ENCODE results near the gene AFM. TPM values are rescaled to one million over a fixed set of nuclear protein-coding genes. Genes with fewer than 3 reads are reported as not detected.

AFM gene
- total and polyA plus RNA-seq, 2 donors from 2014 or later = 30.8 TPM; not detected in 1

GRCh38 chr4:73448448-73449203 lies 32.9 kb upstream of the AFM start:
- H3K36me3 ChIP-seq (ENCODE audit: control insufficient read depth in 2 of 3, insufficient read depth in 3 of 3, low read length in 3 of 3) = no peaks in the 10 kb centered on the region
- DNase-seq (no peak), FAIRE-seq (no peak)
- no peak overlapping the region for H3K27ac ChIP-seq (ENCODE audit: low read depth in 2 of 2, low read length in 2 of 2)
- H3K4me3 ChIP-seq (ENCODE audit: low read length in 3 of 3) = no peak overlapping the region
- intact Hi-C loops (cut with DNase I) = no loop called here
- H3K9me3 ChIP-seq (ENCODE audit: control insufficient read depth in 2 of 3, insufficient read depth in 1 of 3, low read length in 3 of 3) = no peaks in the 10 kb centered on the region
- peaks cover 0 to 5% (median 0%) of the 10 kb centered on the region in 3 donors for H3K4me1 ChIP-seq (ENCODE audit: control insufficient read depth in 2 of 3, insufficient read depth in 2 of 3, low read depth in 1 of 3, low read length in 3 of 3)
- TF ChIP-seq, protein P1, sequence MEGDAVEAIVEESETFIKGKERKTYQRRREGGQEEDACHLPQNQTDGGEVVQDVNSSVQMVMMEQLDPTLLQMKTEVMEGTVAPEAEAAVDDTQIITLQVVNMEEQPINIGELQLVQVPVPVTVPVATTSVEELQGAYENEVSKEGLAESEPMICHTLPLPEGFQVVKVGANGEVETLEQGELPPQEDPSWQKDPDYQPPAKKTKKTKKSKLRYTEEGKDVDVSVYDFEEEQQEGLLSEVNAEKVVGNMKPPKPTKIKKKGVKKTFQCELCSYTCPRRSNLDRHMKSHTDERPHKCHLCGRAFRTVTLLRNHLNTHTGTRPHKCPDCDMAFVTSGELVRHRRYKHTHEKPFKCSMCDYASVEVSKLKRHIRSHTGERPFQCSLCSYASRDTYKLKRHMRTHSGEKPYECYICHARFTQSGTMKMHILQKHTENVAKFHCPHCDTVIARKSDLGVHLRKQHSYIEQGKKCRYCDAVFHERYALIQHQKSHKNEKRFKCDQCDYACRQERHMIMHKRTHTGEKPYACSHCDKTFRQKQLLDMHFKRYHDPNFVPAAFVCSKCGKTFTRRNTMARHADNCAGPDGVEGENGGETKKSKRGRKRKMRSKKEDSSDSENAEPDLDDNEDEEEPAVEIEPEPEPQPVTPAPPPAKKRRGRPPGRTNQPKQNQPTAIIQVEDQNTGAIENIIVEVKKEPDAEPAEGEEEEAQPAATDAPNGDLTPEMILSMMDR (IDR thresholded peaks at IDR 0.05; ENCODE audit: borderline replicate concordance, extremely low read depth, insufficient read depth) = no peak
- no peak overlapping the region for H3K9ac ChIP-seq (ENCODE audit: low read length in 3 of 3)
- no peaks in the 10 kb centered on the region for H3K27me3 ChIP-seq (ENCODE audit: control insufficient read depth, insufficient read depth, low read length)

GRCh38 chr4:73450398-73451004 lies 31.0 kb upstream of the AFM start:
- Histone ChIP-seq H3K36me3 (ENCODE audit: control insufficient read depth in 2 of 3, insufficient read depth in 3 of 3, low read length in 3 of 3) (no peaks in the 10 kb centered on the region), H3K4me1 (ENCODE audit: control insufficient read depth in 2 of 3, insufficient read depth in 2 of 3, low read depth in 1 of 3, low read length in 3 of 3) (peaks cover 0 to 5% (median 0%) of the 10 kb centered on the region in 3 donors), H3K9me3 (ENCODE audit: control insufficient read depth in 2 of 3, insufficient read depth in 1 of 3, low read length in 3 of 3) (no peaks in the 10 kb centered on the region), H3K27me3 (ENCODE audit: control insufficient read depth, insufficient read depth, low read length) (no peaks in the 10 kb centered on the region), H3K9ac (ENCODE audit: low read length in 3 of 3) (no peak overlapping the region), H3K4me3 (ENCODE audit: low read length in 3 of 3) (no peak overlapping the region), H3K27ac (ENCODE audit: low read depth in 2 of 2, low read length in 2 of 2) (no peak overlapping the region)
- DNase-seq = peak in 2 of 5 donors; percentile 25 to 64
- intact Hi-C loops (cut with DNase I) = no loop called here
- FAIRE-seq = no peak
- TF ChIP-seq, protein P1 (IDR thresholded peaks at IDR 0.05; ENCODE audit: borderline replicate concordance, extremely low read depth, insufficient read depth) = no peak

DNA sequence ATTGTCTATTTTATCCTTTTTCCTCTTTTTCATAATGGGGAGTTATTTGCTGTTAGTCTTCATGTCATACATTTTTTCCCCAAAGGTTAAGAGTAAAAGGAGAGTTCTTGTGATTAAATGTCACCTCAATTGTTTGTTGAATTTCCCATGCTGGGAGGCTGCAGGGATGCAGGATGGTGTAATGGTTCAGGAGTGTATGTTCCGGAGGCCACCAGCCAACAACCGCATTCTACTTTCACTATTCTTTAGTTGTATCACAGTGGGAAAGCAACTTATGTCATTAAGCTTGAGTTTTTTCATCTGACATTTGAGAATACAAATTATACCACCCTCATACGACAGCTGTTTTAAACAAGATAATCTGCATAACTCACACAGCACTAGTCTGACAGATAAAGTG lies 30.1 kb upstream of the AFM start:
- Histone ChIP-seq H3K27ac (ENCODE audit: low read depth in 2 of 2, low read length in 2 of 2) (no peak overlapping the region), H3K27me3 (ENCODE audit: control insufficient read depth, insufficient read depth, low read length) (no peaks in the 10 kb centered on the region), H3K4me1 (ENCODE audit: control insufficient read depth in 2 of 3, insufficient read depth in 2 of 3, low read depth in 1 of 3, low read length in 3 of 3) (peaks cover 0 to 5% (median 0%) of the 10 kb centered on the region in 3 donors), H3K36me3 (ENCODE audit: control insufficient read depth in 2 of 3, insufficient read depth in 3 of 3, low read length in 3 of 3) (no peaks in the 10 kb centered on the region), H3K9ac (ENCODE audit: low read length in 3 of 3) (no peak overlapping the region), H3K4me3 (ENCODE audit: low read length in 3 of 3) (no peak overlapping the region), H3K9me3 (ENCODE audit: control insufficient read depth in 2 of 3, insufficient read depth in 1 of 3, low read length in 3 of 3) (no peaks in the 10 kb centered on the region)
- TF ChIP-seq, protein P1 (IDR thresholded peaks at IDR 0.05; ENCODE audit: borderline replicate concordance, extremely low read depth, insufficient read depth) = no peak
- no peak for DNase-seq
- FAIRE-seq = no peak
- intact Hi-C loops (cut with DNase I) = no loop called here
